Activated CD4-positive, alpha-beta T cell treated with anti-CD3 and anti-CD28 coated beads, Interleukin-2, amount 50 U/mL, for 48 hours (primary cell): ENCODE results near the gene TBL1X.
"Not testable (repeated sequence)": the region's sequence is repeated elsewhere in the genome, so short reads cannot be mapped to it uniquely, and the experiment has no call there.

Experiments
- DNase-seq, 2 experiments: peaks; one replicate each; pipeline ENCODE4 v3.0.0-alpha.2; 2020

The TBL1X gene

GRCh38 chrX:9500584-9500983 is 35.7 kb downstream of the TBL1X start:
- DNase-seq = no peak

DNA sequence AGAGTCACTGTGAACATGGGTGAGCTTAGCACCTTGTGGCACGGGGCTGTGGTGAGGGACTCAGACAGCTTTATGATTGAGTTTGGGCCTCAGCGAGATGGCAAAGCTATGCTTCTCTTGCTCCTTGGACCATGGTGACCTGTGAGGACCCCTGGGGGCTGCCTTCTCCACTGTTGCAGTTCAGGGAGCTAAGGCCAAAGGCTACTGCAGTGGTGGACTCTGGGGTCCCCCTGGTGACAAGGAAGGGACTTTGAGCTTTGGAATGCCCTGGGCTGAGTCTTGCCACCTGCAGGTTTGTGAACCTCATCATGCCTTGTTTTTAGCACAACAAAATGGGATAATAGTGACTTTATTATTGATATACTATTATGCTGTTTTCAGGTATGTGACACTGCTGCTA is 36.5 kb downstream of the TBL1X start:
- DNase-seq = no peak

DNA sequence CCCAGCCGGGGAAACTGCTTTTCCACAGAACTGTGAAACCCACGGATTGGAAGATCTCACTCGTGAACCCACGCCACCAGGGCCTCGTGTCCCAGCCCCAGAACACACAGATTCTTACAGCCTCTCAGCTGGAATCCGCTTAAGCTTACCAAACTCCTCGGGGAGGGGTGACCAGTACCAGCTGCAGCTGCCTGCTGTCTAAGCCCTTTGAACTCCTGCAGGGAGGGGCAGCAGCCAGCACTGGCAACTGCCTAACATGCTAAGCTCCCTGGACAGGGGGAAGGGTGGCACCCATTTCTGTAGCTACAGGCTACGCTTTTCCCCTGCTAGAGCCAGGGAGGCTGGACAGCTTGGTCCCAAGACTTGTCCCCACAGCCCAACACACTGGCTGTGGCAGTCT is 38.4 kb downstream of the TBL1X start:
- no peak for DNase-seq

GRCh38 chrX:9510366-9510765 is 45.5 kb downstream of the TBL1X start:
- DNase-seq = no peak

GRCh38 chrX:9510980-9511379 is 46.1 kb downstream of the TBL1X start:
- no peak for DNase-seq

GRCh38 chrX:9515489-9515888 is 50.6 kb downstream of the TBL1X start:
- no peak for DNase-seq

- DNase-seq = no peak
Observed at GRCh38 chrX:9515973-9516538, 51.2 kb downstream of the TBL1X start.

GRCh38 chrX:9516635-9517034 is 51.8 kb downstream of the TBL1X start:
- DNase-seq = no peak

DNA sequence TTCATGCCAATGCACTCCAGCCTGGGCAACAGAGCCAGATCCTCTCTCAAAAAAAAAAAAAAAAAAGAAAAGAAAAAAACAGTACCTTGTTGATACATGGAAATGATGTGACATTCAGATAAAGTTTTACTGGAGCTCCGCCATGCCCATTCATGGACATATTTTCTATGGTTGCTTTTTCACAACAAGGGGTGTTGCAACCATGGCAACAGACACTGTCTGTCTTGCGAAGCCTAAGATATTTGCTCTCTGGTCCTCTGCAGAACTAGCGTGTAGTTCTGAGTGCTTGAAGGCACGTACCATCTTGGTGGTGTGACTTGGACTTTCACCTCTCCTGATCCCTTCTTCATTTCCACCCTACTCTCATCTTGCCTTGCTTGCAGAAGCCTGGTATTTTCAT is 53.2 kb downstream of the TBL1X start:
- DNase-seq = no peak

DNA sequence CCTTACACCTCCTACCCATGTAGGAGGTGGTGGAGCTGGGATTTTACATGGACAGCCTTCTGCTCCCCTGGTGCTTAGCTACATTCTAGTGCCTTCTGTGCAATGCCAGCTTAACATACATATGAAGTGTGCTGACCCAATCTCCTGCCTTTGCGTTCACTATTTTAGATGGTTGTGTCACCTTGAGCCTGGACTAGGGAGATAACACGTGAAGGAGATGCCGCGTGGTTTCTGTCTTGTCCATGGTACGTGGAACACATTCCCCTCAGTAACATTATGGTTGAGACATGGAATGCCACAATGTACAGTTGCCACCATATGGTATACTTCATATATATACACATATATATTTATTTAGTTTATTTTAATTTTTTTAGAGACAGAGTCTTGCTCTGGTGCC is 54.0 kb downstream of the TBL1X start:
- no peak for DNase-seq

DNA sequence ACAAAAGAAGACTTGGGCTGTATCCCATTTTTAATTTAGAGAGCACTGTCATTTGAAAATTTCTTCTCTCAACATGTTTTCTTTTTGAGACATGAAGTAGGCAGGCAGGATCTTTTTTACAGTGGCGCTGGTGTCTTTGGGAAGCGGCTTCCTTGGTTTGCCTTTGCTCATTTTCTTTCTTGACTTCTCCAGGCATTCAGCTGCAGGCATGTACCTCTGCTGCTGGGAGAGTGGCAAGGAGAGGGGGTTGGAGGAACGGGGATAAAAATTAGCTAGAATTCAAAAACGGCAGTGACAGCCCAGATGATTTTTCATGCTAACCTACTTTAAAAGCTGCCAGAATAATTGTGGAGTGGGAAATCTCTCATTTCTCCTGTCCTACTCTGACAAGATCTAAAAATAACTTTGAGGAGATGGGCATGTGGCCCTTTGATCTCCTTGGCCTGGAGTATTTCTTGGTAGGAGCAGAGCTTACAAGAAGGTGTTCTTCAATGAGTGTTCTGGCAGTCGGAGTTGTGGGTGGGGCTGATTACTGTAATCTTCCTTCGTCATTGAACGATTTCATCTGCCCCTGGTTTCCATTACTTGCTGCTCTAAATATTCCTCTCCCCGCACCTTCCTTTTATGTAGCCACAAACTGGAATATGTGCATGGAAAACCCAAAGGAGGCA is 54.8 kb downstream of the TBL1X start:
- no peak for DNase-seq

DNA sequence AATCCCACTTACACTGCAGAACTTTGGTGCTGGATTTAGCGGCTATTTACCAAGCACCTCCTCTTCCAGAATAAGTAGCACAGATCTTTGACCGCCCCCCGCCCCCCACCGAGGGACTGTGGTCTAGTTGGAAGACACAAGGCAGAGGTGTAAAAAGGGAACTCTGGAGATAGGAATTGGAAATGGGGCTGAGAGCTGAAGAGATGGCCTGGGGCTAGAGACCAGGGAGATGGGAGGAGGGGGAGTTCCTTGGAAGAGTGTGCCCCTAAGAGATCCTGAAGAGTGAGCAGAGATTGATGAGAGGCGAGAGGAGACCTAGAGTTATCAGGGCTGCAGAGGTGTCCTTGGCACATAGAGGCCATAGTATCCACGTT is 55.3 kb downstream of the TBL1X start:
- no peak for DNase-seq

DNA sequence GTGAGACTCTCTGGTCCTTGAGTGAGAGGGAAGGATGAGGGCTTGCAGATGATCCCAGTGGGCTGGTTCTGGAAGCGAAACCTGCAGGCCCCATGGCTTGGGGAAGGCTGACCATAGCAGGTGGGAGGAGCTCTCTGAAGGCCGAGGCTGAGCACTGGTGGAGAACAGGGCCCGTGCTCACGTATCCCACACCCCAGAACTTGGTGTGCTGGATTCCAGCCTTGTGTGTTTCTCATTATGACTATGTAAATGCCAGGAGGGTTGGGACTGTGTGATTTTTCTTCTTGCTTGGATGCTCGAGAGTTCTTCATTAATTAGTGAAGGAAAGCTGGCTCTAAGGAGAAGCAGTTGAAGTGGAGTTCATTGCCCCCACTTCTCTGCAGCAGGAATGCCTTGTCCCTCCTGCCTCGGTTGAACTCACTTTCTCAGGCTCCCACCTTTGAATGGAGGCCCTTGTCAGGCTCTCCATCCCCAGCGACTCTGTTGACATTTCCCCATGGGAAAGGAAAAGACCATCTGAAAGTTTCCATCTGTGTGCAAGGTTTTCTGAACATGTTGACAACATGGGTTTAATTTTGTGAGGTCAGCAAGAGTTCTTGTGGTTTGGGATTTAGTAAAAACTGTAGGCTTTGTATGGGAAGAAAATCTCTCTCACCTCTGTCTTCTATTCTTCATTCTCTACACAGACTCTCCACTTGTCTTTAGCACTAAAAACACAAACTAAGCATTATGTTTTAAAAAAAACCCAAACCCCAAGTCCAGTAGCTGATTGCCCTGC is 57.7 kb downstream of the TBL1X start:
- no peak for DNase-seq

- no peak for DNase-seq
Observed at GRCh38 chrX:9525511-9526248, 60.8 kb downstream of the TBL1X start.

DNA sequence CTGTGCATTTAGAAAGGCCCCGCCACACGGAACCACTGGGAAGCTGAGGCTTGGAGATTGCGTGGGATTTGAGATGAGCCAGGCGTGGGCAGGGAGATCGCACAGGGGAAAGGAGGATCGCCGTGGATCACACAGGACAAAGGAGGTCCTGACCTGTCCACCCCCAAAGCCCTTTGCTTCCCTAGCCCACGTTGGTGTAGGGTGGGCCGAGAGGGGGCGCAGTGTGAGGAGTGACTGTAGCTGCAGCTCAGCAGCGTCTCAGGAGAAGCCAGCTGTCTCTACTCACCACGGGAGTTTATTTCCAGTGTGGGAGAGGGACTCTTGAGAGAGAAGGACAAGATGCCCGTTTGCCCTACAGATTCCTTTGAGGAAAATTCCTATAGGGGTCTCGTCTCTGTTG is 62.1 kb downstream of the TBL1X start:
- no peak for DNase-seq

- DNase-seq = no peak
Observed at GRCh38 chrX:9528498-9528897, 63.6 kb downstream of the TBL1X start.

- no peak for DNase-seq
Observed at GRCh38 chrX:9529223-9529622, 64.4 kb downstream of the TBL1X start.

GRCh38 chrX:9530848-9531274 is 66.0 kb downstream of the TBL1X start:
- DNase-seq = peak; percentile 45 to 54

DNA sequence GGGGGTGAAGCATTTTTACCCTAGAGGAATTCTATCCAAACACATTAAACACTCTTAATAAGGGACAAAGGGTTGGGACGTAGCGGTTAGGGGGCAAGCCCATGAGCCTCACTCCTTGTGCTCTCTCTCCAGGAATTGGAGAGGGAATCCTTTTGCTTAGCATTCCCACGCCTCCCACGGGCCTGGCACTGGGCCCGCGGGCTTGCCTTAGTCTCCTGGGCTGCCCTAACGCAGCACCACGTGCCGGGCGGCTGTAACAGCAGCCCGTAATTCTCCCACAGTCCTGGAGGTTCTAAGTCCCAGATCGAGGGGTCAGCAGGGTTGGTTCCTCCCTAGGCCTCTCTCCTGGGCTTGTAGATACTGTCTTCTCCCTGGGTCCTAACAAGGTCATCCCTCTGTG is 67.5 kb downstream of the TBL1X start:
- DNase-seq = no peak

DNA sequence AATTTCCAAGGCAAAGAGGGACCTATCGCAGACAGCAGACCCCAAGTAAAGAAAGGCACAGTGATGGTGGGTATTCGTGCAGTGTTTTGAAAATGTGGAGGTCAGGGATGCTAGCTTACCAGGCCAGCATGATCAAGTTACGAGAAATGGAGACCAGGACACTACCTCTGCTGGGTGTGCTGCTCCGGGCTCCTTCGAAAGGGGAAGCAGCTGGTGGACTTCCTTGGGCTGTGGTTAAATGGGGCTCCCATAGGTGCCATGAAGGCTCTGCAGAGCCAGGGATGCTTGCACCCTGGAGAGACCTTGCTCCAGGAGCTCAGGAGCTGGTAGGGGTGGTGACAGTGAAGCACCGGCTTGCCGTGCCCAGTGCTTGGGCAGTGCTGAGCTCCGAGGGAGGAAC is 68.8 kb downstream of the TBL1X start:
- no peak for DNase-seq

- DNase-seq = no peak
Observed at GRCh38 chrX:9534686-9535085, 69.8 kb downstream of the TBL1X start.

GRCh38 chrX:9535101-9535500 is 70.2 kb downstream of the TBL1X start:
- DNase-seq = no peak

DNA sequence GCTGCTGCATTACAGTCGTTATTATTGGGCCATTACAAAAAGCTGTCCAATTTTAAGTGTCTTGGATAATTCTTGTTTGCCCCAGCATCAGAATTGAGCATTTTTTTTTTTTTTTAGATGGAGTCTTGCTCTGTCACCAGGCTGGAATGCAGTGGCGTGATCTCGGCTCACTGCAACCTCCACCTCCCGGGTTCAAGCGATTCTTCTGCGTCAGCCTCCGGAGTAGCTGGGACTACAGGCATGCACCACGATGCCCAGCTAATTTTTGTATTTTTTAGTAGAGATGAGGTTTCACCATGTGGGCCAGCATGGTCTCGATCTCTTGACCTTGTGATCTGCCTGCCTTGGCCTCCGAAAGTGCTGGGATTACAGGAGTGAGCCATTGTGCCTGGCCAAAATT is 71.3 kb downstream of the TBL1X start:
- DNase-seq = not testable (repeated sequence)

- no peak for DNase-seq
Observed at GRCh38 chrX:9537781-9538180, 72.9 kb downstream of the TBL1X start.
